Stomach (tissue), 4 donors: ENCODE data around the gene PLEKHG4B.

ENCODE experiments used
- EP300 ChIP-seq: sonication (generic); formaldehyde crosslinking; IDR thresholded peaks from one replicate; pipeline ENCODE4 v1.6.1; 2017; ENCODE audit warnings: antibody characterized with exemption
- POLR2A ChIP-seq, 4 donors: fragments of 450-650 bp; IDR thresholded peaks; one replicate each; pipeline ENCODE4 v1.6.1; 2016; ENCODE audit warnings: antibody characterized with exemption in 4 of 4, control low read depth in 2 of 4, mild to moderate bottlenecking in 1 of 4, moderate library complexity in 1 of 4
- TF ChIP-seq, protein P1 (sequence below), 7 experiments: fragments of 450-650 bp in 4 of 7; fragments of 200-600 bp in 3 of 7; sonication (generic) in 3 of 7; IDR thresholded peaks; one replicate each; pipeline ENCODE4 v1.5.1; 2016 to 2019; ENCODE audit warnings: antibody characterized with exemption in 7 of 7, control low read depth in 2 of 7, mild to moderate bottlenecking in 1 of 7

GRCh38 chr5:150746-151145, 58.8 kb downstream of the PLEKHG4B start:
- TF ChIP-seq, protein P1, sequence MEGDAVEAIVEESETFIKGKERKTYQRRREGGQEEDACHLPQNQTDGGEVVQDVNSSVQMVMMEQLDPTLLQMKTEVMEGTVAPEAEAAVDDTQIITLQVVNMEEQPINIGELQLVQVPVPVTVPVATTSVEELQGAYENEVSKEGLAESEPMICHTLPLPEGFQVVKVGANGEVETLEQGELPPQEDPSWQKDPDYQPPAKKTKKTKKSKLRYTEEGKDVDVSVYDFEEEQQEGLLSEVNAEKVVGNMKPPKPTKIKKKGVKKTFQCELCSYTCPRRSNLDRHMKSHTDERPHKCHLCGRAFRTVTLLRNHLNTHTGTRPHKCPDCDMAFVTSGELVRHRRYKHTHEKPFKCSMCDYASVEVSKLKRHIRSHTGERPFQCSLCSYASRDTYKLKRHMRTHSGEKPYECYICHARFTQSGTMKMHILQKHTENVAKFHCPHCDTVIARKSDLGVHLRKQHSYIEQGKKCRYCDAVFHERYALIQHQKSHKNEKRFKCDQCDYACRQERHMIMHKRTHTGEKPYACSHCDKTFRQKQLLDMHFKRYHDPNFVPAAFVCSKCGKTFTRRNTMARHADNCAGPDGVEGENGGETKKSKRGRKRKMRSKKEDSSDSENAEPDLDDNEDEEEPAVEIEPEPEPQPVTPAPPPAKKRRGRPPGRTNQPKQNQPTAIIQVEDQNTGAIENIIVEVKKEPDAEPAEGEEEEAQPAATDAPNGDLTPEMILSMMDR (IDR thresholded peaks at IDR 0.05): no peak
- TF ChIP-seq POLR2A (IDR thresholded peaks at IDR 0.05): no peak
- no peak for TF ChIP-seq EP300
